Ramos (cell line): ENCODE measurements around the gene ZNF691.

ENCODE experiments used
- in situ Hi-C: fragments of 300-500 bp; cut with MboI; formaldehyde crosslinking; loops from one replicate; pipeline ENCODE4 v1.14.3; 2022; ENCODE audit warnings: low sequenced_read_pairs; ENCODE audit not compliant: unreplicated experiment

ZNF691 gene

DNA sequence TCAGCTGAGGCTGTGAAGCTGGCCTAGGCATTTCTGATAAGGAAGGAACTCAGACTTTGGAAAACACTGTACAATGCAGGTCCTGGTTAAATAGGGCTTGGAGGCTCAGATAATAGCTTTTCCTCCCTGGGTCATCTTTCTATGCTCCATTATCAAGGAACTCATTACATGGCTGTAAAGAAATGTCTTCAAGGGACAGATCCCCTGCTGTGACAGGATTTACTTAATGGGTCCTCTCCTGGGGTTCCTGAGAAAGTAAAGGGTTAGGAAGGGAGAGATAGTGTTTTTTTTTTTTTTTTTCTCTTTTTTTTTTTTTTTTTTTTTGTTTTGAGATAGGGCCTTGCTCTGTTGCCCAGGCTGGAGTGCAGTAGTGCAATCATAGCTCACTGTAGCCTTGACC is 15.1 kb upstream of the ZNF691 start:
- in situ Hi-C loops = no loop called here

DNA sequence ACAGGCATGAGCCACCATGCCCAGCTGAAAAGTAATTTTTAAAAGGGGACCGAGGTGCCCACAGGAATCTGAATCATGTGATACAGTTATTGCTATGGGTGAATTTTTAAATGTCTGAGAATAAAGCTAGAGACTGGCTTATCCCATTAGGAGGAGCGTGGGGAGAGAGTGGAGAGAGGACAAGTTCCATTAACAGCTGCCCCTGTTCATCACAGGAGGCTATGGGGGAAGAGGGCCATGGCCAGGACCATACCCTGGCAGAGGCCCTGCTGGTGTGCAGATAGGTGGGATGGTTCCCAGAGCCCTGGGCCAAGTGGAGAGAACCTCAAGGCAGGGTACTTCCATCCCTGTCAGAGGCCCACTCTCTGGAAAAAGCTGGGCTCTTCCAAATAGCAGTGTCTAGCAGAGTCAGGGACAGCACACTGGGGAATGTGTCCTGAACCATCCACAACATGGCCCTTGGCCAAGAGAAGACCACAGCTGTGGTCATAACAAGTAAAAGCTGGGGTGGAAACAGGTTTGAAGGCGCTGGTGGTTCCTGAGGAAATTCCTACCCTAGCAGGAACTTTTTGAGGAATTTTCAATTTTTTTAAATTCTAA is 13.7 kb upstream of the ZNF691 start:
- in situ Hi-C loops = no loop called here

DNA sequence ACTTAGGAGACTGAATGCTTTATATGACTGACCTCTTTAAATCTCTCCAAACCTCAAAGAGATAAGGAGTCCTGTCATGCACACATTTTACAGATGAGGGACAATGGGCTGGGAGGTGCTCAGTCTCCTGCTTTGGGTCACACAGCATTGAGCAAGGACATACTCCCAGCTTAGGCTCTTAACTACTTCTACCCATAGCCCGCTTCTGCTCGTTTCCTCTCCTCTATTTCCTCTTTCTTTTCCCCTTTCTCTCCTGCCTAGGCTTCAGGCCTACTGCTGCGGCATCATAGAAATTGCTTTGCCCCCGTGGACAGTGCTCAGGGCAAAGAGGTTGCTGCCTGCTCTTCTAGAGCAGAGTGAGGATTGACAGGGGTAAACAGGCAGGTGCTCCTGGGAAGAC is 12.4 kb upstream of the ZNF691 start:
- in situ Hi-C loops = no loop called here

DNA sequence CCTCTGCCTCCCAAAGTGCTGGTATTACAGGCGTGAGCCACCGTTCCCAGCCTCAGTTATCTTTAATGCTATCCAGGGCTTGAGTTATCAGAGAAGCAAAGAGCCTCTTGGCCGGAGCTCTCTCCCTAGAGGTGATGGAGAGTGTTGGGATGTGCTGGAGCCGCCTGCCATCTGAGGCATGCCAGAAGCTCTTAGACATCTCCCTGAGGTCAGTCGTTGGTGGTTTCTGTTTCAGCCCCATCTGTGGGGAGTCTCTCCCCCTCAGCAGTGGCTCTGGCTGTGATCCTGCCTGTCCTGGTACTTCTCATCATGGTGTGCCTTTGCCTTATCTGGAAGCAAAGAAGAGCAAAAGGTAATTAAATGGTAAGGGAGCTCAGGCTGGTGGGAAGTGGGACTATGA is 11.6 kb upstream of the ZNF691 start:
- in situ Hi-C loops = no loop called here

DNA sequence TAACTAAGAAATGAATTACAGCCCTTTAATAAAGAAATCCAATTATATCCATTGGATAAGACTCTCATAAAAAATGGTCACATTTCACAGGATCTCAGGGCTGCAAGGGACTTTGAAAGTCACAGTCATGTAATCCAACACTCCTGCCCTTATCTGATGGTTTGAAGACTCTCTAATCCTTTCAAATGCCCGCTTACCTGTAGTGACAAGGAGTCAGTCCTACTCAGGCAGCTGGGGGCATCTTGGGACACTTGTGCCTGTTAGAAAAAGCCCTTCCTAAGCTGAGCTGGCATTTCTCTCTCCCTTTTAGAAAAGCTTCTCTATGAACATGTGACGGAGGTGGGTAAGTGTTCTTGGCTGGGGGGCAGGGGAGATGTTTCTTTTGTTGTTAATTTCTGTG is 11.0 kb upstream of the ZNF691 start:
- in situ Hi-C loops = no loop called here

DNA sequence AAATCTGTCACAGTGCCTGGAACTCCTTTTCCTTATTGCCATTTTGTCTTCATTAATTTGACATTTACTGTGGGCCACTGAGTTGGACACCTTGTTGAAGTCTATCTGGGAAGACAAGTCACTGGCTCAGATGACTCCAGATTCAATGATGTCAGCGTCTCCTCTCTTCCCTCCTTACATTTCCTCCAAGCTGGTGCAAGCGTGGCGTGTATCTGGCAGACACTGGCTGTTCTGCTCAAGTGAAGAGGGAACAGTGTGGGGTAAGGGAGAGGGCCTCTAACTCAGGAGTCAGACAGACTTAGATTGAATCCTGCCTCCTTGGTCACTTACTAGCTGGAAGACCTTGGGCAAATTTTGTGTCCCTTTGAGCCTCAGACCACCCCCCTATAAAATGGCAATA is 8.7 kb upstream of the ZNF691 start:
- in situ Hi-C loops = no loop called here

DNA sequence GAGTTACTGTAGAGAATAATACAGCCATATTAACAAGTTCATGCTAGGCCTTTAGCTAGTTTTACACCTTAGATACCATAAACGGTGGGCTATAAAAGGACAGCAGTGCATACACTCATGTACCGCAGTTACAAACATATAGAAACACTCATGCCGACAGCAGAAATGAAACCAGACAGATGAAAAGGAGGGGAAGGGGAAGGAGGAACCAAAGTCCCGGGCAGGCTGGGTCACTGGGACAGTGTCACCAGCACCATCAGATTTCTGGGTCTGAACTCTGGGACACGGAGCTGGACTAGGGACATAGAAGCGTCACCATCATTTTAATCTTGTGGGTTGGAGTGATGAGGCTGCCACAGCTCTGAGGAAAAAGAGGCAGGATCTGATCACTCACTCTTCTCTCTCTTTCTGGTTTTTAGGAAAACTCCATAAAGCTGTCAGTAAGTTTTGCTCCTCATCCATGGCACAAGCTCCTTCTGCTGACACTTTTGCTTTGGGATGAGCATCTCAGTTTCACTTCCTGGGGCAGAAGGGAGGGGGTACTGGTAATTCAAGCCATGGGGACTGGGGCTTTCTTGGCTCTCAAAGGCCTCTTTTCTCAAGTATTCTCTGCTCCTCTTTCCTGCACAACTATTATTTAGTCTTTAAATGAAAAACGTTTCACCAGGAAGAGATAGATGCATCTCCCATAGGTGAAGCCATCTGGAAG is 7.8 kb upstream of the ZNF691 start:
- in situ Hi-C loops = no loop called here

DNA sequence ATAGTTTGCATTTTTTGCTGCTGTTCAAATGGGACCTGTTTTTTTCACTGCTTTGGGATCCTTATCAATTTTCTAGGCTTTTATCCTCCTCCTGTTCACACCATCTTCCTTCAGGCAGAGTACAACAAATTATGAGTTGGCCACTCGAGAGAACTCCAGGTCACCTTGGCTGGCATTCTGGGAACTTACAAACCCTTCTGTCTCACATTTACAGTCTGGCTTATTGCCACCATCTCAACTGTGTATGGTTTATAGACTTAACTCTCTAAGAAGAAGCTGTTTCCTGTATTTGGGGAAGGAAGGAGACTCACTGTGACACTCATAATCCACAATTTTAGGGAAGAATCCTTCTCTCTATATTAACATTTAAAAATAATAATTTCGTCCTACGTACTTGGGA is 5.4 kb upstream of the ZNF691 start:
- in situ Hi-C loops = no loop called here

DNA sequence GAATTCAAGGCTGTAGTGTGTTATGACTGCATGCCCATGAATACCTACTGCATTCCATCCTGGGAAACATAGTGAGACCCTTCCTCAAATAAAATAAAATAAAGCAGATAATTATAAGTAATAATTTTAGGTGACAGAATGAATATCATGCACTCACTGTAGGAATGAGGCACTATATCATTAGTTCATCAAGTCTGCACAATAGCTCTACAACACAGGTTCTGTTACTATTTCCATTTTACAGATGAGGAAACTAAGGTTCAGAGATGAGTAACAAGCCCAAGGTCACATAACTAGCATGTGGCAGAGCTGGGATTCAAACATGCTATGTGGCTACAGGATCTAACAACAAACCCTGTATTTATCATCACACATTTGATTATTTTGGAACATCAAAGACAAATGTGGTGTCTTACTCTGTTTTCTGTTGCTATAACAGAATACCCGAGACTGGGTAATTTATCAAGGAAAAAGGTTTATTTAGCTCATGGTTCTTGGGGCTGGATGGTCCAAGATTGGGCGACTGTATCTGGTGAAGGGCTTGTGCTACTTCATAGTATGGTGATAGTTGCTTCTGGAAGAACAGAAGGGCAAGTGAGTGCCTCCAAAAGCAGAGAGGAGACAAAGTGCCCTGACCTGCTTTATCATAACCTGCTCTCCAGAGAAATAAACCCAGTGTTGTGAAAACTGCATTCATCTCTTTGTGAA is 4.8 kb upstream of the ZNF691 start:
- in situ Hi-C loops = no loop called here

DNA sequence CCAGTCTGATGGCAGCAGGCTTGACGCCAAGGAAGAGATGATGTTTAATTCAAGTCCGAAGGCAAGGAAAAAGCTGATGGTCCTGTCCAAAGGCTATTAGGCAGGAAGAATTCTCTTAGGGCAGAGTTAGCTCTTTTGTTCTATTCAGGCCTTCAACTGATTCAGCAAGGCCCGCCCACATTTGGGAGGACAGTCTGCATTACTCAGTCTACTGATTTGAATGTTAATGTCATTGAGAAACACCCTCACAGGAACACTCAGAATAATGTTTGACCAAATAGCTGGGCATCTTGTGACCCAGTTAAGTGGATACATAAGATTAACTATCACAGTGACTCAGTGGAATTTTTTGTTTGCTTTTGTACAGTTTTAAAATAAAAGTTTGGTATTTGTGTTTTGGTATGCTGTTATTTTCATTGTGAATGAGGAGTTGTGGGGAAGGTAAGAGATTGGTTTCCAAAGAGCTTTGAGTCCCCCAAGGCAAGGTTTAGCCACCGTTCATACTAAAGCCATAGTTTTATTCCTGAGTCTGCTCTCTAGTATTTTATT is 1.7 kb upstream of the ZNF691 start:
- in situ Hi-C loops = no loop called here

DNA sequence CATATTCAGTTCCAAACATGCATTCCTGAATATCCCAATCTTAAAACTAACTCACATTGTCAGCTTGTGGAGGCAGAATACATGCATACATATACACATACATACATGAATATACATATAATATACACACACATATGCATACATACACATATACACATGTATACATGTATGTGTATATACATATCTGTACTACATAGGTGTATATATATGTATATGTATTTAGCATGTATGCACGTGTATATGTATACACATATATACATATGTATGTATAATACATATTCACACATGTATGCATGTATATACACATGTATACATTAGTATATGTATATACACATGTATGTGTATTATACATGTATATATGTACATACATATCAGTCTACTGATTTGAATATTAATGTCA is 1.2 kb upstream of the ZNF691 start:
- in situ Hi-C loops = no loop called here

DNA sequence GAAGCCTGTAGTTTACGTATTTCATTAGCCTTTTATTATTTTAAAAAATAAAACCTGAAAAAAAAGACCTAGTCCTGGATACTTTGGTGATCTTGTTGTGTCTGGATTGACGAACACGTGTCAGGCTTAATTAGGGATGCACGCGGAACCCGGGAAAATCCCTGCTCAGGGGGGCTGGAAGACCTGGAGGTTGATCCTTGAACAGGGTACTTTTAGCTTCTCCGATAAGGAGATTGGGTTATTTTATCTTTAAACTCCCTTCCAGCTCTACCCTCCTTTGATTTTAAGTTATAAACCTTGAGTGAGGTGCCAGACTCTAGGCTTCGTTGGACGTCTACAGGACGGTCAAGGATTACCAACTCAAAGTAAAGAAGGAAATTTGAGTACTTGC is 552 bp upstream of the ZNF691 start:
- in situ Hi-C loops = no loop called here

DNA sequence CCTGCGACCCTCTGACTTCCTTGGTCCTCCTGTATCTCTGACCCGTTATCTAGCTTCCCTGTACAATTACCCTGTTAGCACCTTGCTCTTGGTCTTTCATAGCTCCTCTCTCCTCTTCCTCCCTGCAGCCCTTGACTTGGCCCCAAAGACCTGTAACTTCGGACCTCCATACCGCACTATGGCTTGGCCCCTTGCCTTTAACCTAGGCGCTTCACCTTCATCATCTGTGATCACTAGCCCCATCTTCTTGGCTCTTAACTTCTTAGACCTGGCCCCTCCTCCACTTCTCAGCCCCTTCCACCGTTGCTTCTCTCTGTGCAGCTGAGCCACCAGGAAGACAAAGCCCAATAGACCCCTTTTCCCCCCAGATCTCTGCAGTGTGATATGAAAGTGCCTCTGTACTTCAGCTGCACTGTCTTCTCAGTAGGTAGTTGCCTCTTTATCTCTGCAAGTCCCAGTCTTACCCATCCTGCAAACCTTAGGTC is 740 bp downstream of the ZNF691 start:
- in situ Hi-C loops = no loop called here

DNA sequence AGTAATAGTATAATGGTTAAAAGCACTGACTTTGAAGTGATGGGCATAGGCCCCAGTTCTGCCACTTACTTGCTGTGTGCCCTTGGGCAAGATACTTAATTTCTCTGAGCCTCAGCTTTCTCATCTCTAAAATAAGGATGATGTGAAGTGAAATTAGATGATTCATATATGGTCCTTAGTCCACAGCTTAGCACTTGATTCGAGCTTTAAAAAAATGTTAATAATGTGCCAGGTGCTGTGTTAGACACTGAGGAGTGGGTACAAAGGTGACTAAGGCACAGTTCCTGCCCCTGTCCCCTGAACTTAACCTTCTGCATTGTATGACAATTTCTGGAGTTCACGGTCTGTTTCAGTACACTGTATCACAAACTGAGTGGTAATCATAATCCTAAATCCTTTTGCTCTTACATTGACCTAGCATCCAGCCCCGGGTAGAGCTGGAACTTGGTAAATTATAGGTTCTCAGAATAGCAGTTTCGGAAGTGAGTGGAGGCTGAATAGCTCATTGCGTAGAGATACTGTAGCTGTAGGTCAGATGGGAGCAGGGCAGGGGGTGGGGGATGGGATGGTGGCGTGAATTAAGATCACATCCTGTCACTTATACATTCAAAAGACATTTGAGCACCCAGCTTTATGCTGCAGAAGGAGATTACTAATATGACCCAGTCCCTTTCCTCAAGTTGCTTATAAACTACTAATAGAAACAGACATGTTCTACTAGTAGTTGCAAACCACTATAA is 1.5 kb downstream of the ZNF691 start:
- in situ Hi-C loops = no loop called here

DNA sequence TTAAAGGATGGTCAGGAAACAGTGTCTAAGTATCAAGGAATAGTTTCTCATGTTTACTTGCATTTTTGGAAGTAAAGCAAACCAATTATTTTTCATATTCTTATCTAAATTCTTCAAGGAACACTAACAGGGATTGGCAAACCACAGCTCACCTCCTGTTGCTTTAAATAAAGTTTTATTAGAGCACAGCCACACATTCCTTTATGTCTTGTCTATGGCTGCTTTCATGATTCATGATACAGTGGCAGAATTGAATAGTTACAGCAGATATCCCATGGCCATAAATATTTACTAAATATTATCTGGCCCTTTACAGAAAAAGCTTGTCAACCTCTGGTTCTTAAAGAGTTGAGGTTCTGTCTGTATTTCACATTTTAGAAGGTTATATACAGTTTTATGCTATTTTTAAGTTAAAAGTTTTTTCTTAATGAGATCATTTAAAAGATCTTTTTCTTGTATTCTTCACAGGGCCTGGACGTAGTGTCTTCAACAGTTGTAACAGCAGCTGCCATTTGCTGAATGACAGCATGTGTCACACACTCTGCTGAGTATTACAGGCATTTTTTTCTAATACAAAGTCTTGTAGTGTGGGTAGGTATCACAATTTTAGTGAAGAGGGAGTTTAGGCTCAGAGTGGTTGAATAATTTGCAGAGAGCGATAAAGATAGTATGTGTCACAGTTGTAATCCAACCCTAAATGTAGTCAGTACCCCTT is 2.6 kb downstream of the ZNF691 start:
- in situ Hi-C loops = no loop called here

DNA sequence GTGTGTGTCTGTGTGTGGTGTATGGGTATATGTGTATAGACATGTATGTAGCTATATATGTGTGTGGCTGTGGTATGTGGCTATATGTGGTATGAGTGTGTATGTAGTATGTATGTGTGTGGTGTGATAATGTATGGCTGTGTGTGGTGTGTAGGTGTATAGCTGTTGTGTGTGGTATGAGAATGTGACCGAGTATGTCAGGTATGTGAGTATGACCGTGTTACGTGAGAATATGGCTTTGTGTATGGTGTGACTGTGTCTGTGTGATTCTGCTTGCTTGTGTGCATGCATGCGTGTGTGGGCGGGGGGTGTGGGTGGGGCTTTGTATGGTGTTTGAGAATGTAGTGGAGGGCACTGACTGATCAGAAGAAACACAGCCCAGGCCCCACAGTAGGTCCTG is 3.5 kb downstream of the ZNF691 start:
- in situ Hi-C loops = no loop called here

DNA sequence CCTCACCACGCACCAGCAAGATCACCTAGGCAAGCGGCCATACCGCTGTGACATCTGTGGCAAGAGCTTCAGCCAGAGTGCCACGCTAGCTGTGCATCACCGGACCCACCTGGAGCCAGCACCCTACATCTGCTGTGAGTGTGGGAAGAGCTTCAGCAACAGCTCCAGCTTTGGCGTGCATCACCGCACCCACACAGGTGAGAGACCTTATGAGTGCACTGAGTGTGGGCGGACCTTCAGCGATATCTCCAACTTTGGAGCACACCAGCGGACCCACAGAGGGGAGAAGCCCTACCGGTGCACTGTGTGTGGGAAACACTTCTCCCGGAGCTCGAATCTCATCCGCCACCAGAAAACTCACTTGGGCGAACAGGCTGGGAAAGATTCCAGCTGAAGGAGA is 5.0 kb downstream of the ZNF691 start:
- in situ Hi-C loops = no loop called here

DNA sequence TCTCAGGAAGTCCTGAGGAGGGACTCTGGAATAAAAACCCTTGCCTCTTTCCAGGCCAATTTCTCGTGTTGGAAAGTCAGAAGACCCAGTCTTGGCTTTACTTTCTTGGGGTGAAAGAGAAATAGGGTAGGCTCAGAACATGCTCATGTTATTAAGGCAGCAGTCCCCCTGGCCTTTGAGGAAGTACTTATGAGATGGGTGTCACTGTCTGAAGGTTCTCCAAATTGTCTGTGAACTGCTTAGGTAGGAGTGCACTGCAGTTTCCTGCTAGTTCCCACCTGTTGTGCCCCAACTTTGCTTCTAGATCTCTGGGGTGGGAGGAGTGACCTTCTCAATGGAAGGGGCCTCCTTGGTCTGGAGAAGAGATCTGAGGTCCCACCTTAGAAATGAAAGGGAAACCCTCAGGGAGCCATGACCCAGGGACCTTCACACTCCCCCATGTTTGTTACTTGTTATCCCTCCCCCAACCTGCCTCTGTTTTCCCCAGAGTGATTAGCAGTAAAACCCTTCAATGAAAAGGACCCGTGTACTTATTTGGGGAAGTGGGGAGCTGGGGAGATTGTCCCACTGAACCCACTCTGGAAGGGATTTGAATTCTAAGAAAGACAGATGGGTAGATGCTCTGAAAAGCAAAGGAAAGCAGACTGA is 5.7 kb downstream of the ZNF691 start:
- in situ Hi-C loops = no loop called here

DNA sequence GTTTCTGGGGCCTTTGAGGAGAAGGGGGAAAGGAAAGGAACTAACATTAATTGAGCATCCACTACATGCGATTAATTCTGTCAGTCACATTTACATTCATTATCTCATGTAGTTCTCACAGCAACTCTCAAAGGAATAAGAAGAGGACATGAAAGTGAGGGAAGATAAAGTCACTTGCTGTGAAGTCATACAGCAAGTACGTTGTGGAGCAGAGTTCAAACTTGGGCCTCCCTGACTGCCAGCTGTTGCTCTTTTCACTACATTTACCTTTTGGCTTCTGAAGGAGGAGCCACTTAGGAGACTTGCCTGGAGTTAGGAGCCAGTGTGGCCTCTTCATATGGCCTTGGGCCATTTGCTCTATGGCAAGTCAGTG is 6.2 kb downstream of the ZNF691 start:
- in situ Hi-C loops = no loop called here
